Adrenal gland (tissue), 5 donors: ENCODE measurements around the gene CWC27.

ENCODE experiments used
- CTCF ChIP-seq, 6 experiments: fragments of 450-650 bp in 4 of 6; fragments of 200-600 bp in 2 of 6; sonication (generic) in 1 of 6; IDR thresholded peaks; 1 replicate in 5 of 6; 2 replicates in 1 of 6; pipeline versions ENCODE4 v1.5.1 to v1.8.0; 2016 to 2021; ENCODE audit warnings: antibody characterized with exemption in 6 of 6, mild to moderate bottlenecking in 2 of 6, moderate library complexity in 1 of 6
- POLR2A ChIP-seq, 2 donors: fragments of 450-650 bp; IDR thresholded peaks; one replicate each; pipeline ENCODE4 v1.6.1; 2017; ENCODE audit warnings: antibody characterized with exemption in 2 of 2, mild to moderate bottlenecking in 2 of 2, moderate library complexity in 1 of 2
- donor health status: DM: no; HTN: no; CAD: no.

GRCh38 chr5:65041296-65042158, 272.8 kb downstream of the CWC27 start:
- TF ChIP-seq CTCF (IDR thresholded peaks at IDR 0.05) (no peak), POLR2A (IDR thresholded peaks at IDR 0.05) (no peak)
